H4 (cell line): Measurements from ENCODE around the gene LONP1. TPM values are rescaled to one million over a fixed set of nuclear protein-coding genes. Genes with fewer than 3 reads are reported as not detected.
"Not testable (repeated sequence)": the region's sequence is repeated elsewhere in the genome, so short reads cannot be mapped to it uniquely, and the experiment has no call there.

Experiments
- DNase-seq: peaks from one replicate; pipeline ENCODE4 v3.0.0-alpha.2; 2015; ENCODE audit warnings: low spot score
- total RNA-seq: library from RNA; depleted of rRNA; stranded (reverse); fragments of >200 nt; shearing (Covaris generic); gene quantifications from 2 replicates; pipeline ENCODE4 v1.2.3, GENCODE V29; 2014; rRNA removed

The LONP1 gene, protein sequence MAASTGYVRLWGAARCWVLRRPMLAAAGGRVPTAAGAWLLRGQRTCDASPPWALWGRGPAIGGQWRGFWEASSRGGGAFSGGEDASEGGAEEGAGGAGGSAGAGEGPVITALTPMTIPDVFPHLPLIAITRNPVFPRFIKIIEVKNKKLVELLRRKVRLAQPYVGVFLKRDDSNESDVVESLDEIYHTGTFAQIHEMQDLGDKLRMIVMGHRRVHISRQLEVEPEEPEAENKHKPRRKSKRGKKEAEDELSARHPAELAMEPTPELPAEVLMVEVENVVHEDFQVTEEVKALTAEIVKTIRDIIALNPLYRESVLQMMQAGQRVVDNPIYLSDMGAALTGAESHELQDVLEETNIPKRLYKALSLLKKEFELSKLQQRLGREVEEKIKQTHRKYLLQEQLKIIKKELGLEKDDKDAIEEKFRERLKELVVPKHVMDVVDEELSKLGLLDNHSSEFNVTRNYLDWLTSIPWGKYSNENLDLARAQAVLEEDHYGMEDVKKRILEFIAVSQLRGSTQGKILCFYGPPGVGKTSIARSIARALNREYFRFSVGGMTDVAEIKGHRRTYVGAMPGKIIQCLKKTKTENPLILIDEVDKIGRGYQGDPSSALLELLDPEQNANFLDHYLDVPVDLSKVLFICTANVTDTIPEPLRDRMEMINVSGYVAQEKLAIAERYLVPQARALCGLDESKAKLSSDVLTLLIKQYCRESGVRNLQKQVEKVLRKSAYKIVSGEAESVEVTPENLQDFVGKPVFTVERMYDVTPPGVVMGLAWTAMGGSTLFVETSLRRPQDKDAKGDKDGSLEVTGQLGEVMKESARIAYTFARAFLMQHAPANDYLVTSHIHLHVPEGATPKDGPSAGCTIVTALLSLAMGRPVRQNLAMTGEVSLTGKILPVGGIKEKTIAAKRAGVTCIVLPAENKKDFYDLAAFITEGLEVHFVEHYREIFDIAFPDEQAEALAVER
- 49.1 and 81.4 TPM in 2 replicates for total RNA-seq

DNA sequence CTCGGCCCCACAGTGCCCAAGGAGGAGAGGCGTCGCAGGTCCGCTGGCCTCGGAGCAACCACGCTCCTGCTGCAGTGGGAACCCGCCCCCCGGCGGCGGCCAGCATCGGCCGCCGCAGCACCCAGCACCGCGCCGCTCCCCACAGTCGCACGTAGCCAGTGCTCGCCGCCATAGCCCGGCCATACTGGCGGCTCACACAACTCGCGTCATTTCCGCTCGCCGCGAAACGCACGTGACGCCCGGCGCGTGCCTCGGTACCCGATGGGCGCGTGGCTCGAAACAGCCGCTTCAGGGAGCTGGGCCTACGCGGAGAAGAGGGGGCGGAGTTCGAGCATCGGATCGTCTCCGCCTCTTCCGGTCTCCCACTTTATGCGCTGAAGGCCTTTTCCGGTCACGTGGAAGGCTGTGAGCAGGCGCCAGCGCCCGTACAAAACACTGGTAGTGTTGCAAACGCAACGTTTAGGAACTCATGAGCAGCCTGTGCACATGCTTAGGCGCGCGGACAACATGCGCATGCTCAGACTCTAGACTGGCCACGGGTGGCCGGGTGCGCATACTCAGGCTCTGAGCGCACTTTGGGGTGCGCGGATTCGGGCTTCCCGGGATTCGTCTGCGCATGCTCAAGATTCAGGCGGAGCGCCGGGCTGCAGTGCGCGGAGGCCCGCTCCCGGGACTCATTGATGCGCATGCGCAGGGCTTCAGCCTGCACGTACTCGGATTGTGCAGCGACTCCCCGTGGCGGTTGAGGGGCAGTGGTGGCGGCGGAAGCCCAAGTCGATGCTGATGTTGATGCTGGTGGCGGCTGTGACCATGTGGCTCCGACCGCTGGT, at the start of gene LONP1, which contains the start of gene CATSPERD:
Gene LONP1 (minus strand): TSS at position 186 of the 830 bp plus-strand sequence. CDS start 14 bp downstream, at position 172.
Gene CATSPERD (plus strand): TSS at position 677 of the 830 bp plus-strand sequence. CDS start 101 bp downstream, at position 778.
- peak; percentile 98 for DNase-seq

DNA sequence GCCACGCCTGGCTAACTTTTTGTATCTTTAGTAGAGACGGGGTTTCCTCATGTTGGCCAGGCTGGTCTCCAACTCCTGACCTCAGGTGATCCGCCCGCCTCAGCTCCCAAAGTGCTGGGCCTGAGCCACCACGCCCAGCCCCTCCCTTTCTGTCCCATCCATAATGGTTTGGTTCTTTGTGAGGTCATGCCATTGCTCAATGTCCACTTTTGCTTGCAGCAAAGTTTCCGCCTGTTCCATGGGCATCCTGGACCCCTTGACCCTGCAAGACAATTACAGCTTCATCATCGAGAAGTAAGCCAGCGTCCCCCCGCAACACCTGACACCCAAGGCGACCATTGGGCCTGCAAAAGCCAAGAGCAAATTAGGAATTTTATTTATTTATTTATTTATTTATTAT, 48.0 kb upstream of the LONP1 start:
- no peak for DNase-seq

DNA sequence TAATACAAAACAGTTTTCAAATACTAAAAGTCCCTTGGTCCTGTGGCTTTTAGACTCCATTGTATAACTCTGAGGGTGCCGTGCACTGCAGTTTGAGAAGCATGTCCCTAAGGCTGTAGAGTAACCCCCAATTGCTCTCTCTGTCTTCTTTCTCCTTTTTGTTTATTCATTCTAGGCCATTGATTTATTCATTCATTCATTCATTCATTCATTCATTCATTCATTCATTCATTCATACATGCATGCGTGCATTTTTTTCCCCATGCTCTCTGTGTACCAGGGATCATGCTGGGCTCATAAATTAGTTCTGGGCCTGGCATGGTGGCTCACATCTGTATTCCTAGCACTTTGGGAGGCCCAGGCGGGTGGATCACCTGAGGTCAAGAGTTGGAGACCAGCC, 45.3 kb upstream of the LONP1 start:
- DNase-seq = no peak

DNA sequence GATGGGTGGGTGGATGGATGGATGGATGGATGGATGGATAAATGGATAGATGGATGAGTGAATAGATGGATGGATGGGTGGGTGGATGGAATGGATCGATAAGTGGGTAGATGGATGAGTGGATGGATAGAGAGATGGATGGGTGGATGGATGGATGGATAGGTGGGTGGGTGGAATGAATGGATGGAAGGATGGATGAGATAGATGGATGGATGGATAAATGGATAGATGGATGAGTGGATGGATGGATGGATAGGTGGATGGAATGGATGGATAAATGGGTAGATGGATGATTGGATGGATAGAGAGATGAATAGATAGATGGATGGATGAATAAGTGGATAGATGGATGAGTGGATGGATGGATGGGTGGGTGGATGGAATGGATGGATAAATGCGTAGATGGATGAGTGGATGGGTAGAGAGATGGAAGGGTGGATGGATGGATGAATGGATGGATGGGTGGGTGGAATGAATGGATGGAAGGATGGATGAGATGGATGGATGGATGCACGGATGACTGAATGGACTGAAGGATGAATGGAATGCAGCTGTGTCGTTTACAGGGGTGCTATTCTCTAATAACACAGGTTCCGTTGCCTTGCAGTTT, 42.8 kb upstream of the LONP1 start:
- DNase-seq = no peak

DNA sequence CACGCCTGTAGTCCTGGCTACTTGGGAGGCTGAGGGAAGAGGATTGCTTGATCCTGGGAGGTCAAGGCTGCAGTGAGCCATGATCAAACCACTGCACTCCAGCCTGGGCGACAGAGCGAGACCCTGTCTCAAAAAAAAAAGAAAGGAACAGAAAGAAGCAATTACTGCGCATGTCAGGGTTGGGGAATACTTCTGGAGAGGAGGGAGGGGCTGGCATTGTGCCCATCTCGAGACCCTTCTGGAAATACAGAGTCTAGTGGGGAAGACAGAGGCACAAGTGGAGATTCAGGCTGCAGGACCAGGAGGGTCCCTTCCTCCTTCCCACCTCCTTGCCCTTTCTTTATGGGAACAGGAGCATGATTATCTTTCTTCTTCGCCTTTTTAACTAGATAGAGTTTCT, 33.8 kb upstream of the LONP1 start:
- DNase-seq = no peak

DNA sequence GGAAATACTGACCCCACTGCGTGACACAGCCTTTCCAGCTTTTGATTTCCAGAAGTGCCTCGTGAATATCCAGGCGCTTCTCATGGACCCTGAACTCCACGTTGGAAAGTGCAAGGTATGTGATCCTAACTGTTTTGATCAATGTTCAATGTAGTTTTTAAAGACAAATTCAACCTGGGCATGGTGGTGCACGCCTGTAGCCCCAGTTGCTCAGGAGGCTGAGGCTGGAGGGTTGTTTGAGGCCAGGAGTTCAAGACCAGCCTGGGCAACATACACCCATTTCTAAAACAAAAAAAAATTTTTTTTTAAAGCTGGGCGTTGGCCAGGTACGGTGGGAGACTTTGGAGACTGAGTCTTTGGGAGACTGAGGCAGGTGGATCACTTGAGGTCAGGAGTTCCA, 31.8 kb upstream of the LONP1 start:
- DNase-seq = no peak

DNA sequence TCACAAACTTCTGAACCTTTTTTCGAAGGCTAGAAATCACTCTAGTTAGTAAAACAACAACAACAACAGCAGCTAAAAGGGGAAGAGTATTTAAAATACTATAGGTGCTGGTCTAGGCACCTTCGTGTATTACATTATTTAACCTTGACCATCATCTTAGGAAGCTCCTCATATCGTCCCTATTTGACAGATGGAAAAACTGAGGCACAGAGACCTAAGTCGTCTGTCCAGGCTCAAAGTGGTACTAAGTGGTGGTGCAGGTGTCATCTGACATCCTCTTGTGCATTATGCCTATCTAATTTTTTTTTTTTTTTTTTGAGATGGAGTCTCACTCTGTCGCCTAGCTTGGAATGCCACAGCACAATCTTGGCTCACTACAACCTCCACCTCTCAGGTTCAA, 29.6 kb upstream of the LONP1 start:
- no peak for DNase-seq

DNA sequence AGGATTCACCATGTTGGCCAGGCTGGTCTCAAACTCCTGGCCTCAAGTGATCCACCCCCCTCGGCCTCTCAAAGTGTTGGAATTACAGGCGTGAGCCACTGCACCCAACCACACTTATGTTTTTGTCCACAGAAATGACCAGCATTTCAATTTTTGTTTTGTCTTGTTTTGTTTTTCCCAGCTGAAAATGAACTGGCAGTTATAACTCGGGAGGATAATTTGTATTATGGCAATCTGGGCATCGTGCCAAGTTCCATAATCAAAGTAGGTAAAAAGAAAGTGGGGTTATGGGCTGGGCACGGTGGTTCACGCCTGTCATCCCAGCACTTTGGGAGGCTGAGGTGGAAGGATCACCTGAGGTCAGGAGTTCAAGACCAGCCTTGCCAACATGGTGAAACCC, 29.0 kb upstream of the LONP1 start:
- not testable (repeated sequence) for DNase-seq

DNA sequence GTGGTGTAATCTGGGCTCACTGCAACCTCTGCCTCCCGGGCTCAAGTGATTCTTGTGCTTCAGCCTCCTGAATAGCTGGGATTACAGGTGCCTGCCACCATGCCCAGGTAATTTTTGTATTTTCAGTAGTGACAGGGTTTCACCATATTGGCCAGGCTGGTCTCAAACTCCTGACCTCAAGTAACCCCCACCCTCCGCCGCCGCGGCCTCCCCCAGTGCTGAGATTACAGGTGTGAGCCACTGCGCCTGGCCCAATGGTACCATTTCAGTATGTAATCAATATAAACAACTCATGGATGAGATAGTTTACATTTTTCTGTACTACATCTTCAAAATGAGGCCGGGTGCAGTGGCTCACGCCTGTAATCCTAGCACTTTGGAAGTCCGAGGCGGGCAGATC, 25.1 kb upstream of the LONP1 start:
- DNase-seq = not testable (repeated sequence)

DNA sequence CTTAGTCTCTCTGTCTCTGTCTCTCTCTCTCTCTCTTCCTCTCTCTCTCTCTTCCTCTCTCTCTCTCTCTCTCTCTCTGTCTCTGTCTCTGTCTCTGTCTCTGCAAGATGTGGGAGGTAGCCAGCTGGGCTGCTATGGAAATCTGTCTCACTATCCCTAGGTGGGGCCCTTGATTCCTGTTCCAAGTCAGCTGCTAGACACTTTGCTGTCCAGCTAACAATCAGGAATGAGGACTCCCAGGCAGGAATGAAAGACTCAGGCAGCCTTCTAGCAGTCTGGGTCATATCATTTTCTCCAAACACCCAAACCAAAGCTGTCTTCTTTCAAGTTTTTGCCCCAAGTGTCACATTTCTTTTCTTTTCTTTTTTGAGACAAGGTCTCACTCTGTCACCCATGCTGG, 23.7 kb upstream of the LONP1 start:
- no peak for DNase-seq

DNA sequence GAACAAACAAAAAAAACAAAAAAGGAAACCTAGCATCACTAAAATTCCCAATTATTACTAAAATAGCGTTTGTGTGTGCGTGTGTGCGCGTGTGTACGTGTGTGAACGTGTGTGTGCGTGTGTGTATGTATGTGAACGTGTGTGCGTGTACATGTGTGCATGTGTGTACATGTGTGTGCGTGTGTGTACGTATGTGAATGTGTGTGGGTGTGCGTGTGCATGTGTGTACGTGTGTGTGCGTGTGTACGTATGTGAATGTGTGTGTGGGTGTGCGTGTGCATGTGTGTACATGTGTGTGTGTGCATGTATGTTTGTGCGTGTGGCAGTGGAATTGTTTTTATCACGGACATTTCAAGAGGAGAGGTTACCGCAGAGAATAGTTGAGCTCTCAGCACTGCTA, 22.1 kb upstream of the LONP1 start:
- DNase-seq = no peak

DNA sequence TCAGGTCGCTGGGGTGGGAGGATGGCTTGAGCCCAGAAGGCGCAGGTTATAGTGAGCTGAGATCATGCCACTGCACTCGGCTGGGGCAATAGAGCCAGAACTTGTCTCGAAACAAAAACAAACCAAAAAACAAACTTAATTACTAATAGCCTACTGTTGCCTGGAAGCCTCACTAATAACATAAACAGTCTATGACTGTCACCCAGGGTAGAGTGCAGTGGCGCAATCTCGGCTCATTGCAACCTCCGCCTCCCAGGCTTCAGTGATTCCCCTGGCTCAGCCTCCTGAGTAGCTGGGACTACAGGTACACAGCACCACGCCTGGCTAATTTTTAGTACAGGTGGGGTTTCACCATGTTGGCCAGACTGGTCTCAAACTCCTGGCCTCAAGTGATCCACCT, 18.5 kb upstream of the LONP1 start:
- no peak for DNase-seq

DNA sequence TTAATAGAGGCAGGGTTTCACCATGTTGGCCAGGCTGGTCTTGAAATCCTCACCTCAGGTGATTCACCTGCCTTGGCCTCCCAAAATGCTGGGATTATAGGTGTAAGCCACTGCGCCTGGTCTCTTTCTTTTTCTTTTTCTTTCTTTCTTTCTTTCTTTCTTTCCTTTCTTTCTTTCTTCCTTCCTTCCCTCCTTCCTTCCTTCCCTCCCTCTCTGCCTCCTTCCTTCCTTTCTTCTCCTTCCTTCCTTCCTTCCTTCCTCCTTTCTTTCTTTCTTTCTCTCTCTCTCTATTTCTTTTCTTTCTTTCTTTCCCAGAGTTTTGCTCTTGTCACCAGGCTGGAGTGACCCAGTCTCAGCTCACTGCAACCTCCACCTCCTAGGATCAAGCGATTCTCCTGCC, 13.2 kb upstream of the LONP1 start:
- DNase-seq = not testable (repeated sequence)

DNA sequence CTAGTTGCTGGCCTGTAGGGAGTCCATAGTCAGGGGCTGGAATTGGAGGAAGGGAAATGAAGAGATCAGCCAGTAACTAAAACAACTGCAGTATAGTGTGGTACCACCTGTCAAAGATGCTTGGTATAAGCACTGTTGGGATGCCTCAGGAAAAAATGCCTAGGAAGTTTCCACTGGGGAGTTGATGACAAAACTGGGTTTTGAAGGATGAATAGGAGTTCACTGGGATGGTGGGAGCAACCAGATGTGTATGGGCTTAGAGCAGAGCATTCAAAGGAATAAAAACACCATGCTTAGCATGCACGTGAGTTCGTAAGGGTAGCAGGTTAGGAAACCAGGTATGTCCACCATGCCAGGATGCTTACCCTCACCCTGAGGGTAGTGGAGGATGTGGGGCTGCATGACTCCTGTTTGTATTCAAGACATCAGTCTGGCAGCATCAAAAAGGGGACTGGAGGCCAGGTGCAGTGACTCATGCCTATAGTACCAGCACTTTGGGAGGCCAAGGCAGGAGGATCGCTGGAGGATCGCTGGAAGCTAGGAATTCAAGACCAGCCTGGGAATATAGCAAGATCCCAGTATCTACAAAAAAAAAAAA, 7.6 kb upstream of the LONP1 start:
- no peak for DNase-seq

DNA sequence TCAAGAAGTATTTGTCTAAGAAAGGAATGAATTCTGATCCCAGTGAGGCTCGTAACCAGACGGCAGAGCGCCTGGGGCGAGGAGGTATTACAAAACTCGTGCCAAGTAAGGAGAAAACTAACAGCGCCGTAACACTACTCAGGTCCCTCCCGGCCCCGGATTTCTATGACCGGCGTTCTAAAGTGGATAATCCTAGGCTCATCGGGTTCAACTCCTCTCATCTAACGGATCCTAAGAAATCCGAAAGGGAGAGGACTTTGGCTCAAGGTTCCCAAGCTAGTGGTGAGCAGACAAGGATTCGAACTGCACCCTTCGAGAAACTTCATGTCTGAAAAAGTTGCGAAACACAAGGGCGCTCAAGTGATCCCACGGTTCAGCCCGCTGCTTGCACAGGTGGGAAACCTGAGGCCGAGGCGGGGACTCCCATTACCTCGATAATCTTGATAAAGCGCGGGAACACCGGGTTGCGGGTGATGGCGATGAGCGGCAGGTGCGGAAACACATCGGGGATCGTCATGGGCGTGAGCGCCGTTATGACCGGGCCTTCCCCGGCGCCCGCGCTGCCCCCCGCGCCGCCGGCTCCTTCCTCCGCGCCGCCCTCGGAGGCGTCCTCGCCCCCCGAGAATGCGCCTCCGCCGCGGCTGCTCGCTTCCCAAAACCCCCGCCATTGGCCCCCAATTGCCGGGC, 529 bp downstream of the LONP1 start:
- no peak for DNase-seq

DNA sequence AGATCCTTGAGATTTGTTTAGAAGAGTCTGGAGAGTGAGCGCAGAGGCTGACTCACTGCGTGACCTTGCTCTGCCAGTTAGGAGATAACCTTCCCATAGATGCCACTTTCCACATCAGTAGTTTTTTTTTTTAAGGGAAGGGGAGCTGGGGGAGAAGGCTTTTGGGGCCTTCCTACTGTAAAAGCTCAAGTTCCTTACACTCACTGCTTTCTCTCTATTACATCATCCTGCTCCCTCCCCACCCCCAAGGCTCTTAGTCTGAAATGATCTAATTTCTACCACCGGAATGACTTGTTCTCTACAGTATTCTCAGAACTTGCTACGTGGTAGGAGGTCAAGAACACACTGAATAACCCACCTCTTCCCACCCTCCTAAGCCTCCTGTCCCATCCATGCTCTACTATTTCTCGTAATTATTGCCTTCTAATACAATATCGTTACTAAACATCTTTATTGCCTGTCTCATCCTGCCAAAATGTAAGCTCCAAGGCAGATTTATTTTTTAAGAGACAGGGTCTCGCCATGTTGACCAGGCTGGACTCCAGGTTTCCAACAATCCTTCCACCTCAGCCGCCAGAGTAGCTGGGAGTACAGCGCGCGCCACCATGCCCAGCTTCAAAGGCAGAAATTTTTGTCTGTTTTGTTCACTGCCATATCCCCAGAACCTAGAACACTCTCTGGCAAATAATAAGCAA, 1.2 kb downstream of the LONP1 start:
- peak; percentile 73 for DNase-seq

DNA sequence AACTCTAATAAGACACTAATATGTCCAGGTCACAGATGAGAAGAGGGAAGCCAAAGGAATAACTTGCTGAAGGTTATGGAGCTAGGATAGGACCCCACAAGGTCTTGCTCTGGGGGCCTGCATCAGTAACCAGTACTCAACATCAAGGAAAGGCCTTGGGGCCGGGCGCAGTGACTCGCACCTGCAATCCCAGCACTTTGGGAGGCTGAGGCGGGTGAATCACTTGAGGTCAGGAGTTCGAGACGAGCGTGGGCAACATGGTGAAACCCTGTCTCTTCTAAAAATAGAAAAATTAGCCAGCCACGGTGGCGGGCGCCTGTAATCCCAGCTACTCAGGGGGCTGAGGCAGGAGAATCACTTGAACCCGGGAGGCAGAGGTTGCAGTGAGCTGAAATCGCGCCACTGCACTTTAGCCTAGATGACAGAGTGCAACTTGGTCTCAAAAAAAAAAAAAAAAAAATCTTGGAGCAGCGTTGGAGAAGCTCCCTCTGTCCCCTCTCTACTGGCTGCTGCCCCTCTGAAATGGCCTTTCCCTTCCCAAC, 1.8 kb downstream of the LONP1 start:
- DNase-seq = no peak

DNA sequence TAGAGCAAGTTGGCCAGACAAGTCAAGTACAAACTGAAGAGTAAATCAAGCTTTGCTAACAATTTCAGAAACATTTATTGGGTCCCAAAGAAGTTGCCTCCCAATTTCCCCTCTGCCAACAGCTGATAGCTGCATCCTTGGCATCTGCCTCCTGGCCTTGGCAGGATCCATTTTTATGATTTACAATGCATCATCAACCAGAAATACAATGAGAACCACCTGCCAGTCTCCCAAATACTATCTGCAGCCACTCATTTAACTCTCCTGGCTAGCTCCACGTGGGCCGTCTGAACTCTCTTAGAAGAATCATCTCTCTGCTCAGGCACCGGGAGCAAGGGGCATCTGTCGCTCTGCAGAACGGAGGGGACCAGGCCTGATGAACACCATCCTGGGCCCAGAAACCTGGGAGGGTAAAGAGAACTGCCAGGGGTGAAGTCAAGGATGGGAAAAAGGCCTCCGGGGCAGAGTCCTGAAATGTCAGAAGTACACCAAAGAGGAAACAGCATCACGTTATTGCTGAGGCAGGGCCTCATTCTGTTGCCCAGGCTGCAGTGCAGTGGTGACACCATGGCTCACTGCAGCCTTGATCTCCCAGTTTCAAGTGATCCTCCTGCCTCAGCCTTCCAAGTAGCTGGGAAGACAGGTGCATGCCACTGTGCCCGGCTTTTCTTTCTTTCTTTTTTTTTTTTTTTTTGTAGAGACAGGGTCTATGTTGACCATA, 2.6 kb downstream of the LONP1 start:
- DNase-seq = no peak

DNA sequence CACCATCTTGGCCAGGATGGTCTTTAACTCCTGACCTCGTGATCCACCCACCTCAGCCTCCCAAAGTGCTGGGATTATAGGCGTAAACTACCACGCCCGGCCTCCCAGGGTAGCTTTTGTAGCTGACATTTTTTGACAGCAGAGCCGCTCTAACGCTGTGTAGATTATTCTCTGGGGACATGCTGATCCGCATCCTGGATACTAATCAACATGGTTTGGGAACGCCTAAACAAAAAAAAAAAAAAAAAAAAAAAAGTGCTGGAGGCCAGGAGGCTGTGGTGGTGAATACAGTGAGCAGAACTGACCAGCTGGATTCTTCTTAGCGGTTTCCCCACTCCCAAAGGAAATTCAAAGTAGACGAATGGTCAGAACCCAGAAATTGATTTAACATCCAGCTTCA, 5.1 kb downstream of the LONP1 start:
- DNase-seq = no peak
